H1 (cell line): Measurements from ENCODE around the gene ARMS2. TPM values are rescaled to one million over a fixed set of nuclear protein-coding genes. Genes with fewer than 3 reads are reported as not detected.

ENCODE experiments used
- CTCF ChIA-PET: fragments of 300-600 bp; sonication (Branson Sonifier 250); formaldehyde crosslinking; loops from one replicate; lab custom pipeline; 2021; ENCODE audit not compliant: partially characterized antibody; lab: Charles Lee
- POLR2A ChIA-PET: fragments of 300-600 bp; sonication (Branson Sonifier 250); formaldehyde crosslinking; loops from one replicate; lab custom pipeline; 2021; ENCODE audit warnings: inconsistent platforms; ENCODE audit not compliant: partially characterized antibody; lab: Charles Lee
- DNase-seq, 2 experiments: peaks; one replicate each; pipeline versions ENCODE4 v3.0.0 to v3.0.0-alpha.2; 2010 to 2022; ENCODE audit warnings: low spot score in 2 of 2, low read depth in 1 of 2, mixed read lengths in 1 of 2
- FAIRE-seq: peaks from 2 replicates; lab custom pipeline; 2011; peaks lifted over from hg19 to GRCh38; lab: Jason Lieb, UNC
- H2AFZ ChIP-seq: 2 replicates; pipeline ENCODE4 v1.8.1; 2012; ENCODE audit warnings: low read length, inconsistent platforms
- H2AK5ac ChIP-seq: 2 replicates; pipeline ENCODE4 v1.6.1; 2013; ENCODE audit warnings: low read depth, low read length
- H2BK120ac ChIP-seq: replicated peaks from 2 replicates; pipeline ENCODE3; 2013; ENCODE audit warnings: low read depth, low read length, inconsistent platforms
- H2BK12ac ChIP-seq: 2 replicates; pipeline ENCODE4 v1.6.1; 2013; ENCODE audit warnings: low read depth, low read length
- H2BK15ac ChIP-seq: 2 replicates; pipeline ENCODE4 v1.6.1; 2013; ENCODE audit warnings: low read length
- H2BK20ac ChIP-seq: 2 replicates; pipeline ENCODE4 v1.6.1; 2013; ENCODE audit warnings: low read length
- H2BK5ac ChIP-seq: 2 replicates; pipeline ENCODE4 v1.6.1; 2013; ENCODE audit warnings: low read depth, low read length
- H3K14ac ChIP-seq: 2 replicates; pipeline ENCODE4 v1.6.1; 2013; ENCODE audit warnings: inconsistent platforms; ENCODE audit not compliant: insufficient read length
- H3K18ac ChIP-seq: 2 replicates; pipeline ENCODE4 v1.6.1; 2013; ENCODE audit warnings: low read length; ENCODE audit errors: extremely low read depth
- H3K23ac ChIP-seq: 2 replicates; pipeline ENCODE4 v1.6.1; 2013; ENCODE audit warnings: inconsistent platforms; ENCODE audit not compliant: insufficient read length
- H3K23me2 ChIP-seq: 2 replicates; pipeline ENCODE4 v1.6.1; 2013; ENCODE audit warnings: low read depth, low read length
- H3K27ac ChIP-seq: 2 replicates; pipeline ENCODE4 v1.6.1; 2011; ENCODE audit warnings: low read depth, low read length, inconsistent platforms
- H3K27me3 ChIP-seq, 4 experiments: replicated peaks in 1 of 4; 1 replicate in 1 of 4; 2 replicates in 3 of 4; pipeline versions ENCODE4 v1.6.1 to v1.8.1; 2011 to 2013; ENCODE audit warnings: low read length in 3 of 4, mild to moderate bottlenecking in 3 of 4, inconsistent platforms in 2 of 4, mixed read lengths in 2 of 4, moderate library complexity in 1 of 4; ENCODE audit not compliant: control insufficient read depth in 3 of 4, insufficient read depth in 3 of 4; ENCODE audit errors: extremely low read depth in 1 of 4
- H3K36me3 ChIP-seq, 4 experiments: 2 replicates each; pipeline versions ENCODE4 v1.6.1 to v1.8.1; 2011 to 2013; ENCODE audit warnings: mild to moderate bottlenecking in 4 of 4, low read length in 3 of 4, moderate library complexity in 2 of 4, control low read depth in 1 of 4, inconsistent platforms in 1 of 4; ENCODE audit not compliant: insufficient read depth in 4 of 4, control insufficient read depth in 2 of 4
- H3K4ac ChIP-seq: replicated peaks from 2 replicates; pipeline ENCODE3; 2013; ENCODE audit warnings: low read length, low read depth, mixed read lengths, inconsistent platforms; ENCODE audit not compliant: insufficient read length
- H3K4me1 ChIP-seq, 4 experiments: replicated peaks in 1 of 4; 1 replicate in 1 of 4; 2 replicates in 3 of 4; pipeline versions ENCODE4 v1.6.1 to v1.8.1; 2011 to 2013; ENCODE audit warnings: low read length in 3 of 4, inconsistent platforms in 2 of 4, mixed read lengths in 1 of 4; ENCODE audit not compliant: insufficient read depth in 4 of 4, control insufficient read depth in 3 of 4
- H3K4me2 ChIP-seq, 2 experiments: 2 replicates each; pipeline versions ENCODE4 v1.6.1 to v1.8.1; 2011 to 2013; ENCODE audit warnings: low read depth in 2 of 2, low read length in 2 of 2, control low read depth in 1 of 2, inconsistent platforms in 1 of 2, mild to moderate bottlenecking in 1 of 2; ENCODE audit not compliant: insufficient read depth in 1 of 2
- H3K4me3 ChIP-seq, 4 experiments: fragments of 200-600, 300-600 bp in 1 of 4; sonication (generic), shearing (Covaris generic), sonication (Bioruptor Twin) in 1 of 4; 2 replicates each; pipeline versions ENCODE4 v1.5.1 to v1.8.1; 2011 to 2016; ENCODE audit warnings: low read length in 4 of 4, low read depth in 3 of 4, control low read depth in 2 of 4, inconsistent platforms in 2 of 4, mild to moderate bottlenecking in 2 of 4, mixed read lengths in 1 of 4, moderate library complexity in 1 of 4; ENCODE audit not compliant: insufficient read depth in 2 of 4; ENCODE audit errors: extremely low read depth in 1 of 4
- H3K56ac ChIP-seq: replicated peaks from 2 replicates; pipeline ENCODE3; 2013; ENCODE audit warnings: low read depth, mild to moderate bottlenecking, mixed read lengths, low read length, inconsistent platforms; ENCODE audit not compliant: insufficient read length
- H3K79me1 ChIP-seq: 2 replicates; pipeline ENCODE4 v1.6.1; 2013; ENCODE audit warnings: low read depth, low read length, control low read depth
- H3K79me2 ChIP-seq, 2 experiments: 2 replicates each; pipeline versions ENCODE4 v1.6.1 to v1.8.1; 2012 to 2013; ENCODE audit warnings: low read length in 2 of 2, mild to moderate bottlenecking in 2 of 2, inconsistent platforms in 1 of 2; ENCODE audit not compliant: insufficient read depth in 2 of 2, control insufficient read depth in 1 of 2
- H3K9ac ChIP-seq, 4 experiments: replicated peaks in 1 of 4; 1 replicate in 1 of 4; 2 replicates in 3 of 4; pipeline versions ENCODE4 v1.6.1 to v1.8.1; 2011 to 2013; ENCODE audit warnings: low read depth in 3 of 4, low read length in 3 of 4, control low read depth in 2 of 4, mild to moderate bottlenecking in 2 of 4, moderate library complexity in 2 of 4, inconsistent platforms in 1 of 4; ENCODE audit errors: extremely low read depth in 1 of 4
- H3K9me3 ChIP-seq, 2 experiments: 2 replicates each; pipeline versions ENCODE4 v1.6.1 to v1.8.1; 2012 to 2013; ENCODE audit warnings: mild to moderate bottlenecking in 2 of 2, moderate library complexity in 2 of 2, control low read depth in 1 of 2, inconsistent platforms in 1 of 2, low read depth in 1 of 2, low read length in 1 of 2, mixed read lengths in 1 of 2; ENCODE audit not compliant: insufficient read depth in 2 of 2
- H4K20me1 ChIP-seq, 2 experiments: replicated peaks in 1 of 2; 2 replicates each; pipeline versions ENCODE3 to v1.8.1; 2011 to 2013; ENCODE audit warnings: inconsistent platforms in 2 of 2, low read length in 2 of 2, mild to moderate bottlenecking in 1 of 2; ENCODE audit not compliant: insufficient read depth in 2 of 2, control insufficient read depth in 1 of 2
- H4K5ac ChIP-seq: 2 replicates; pipeline ENCODE4 v1.6.1; 2013; ENCODE audit warnings: low read length, low read depth, mixed read lengths, inconsistent platforms; ENCODE audit not compliant: insufficient read length
- H4K8ac ChIP-seq: 2 replicates; pipeline ENCODE4 v1.8.0; 2013; ENCODE audit warnings: mild to moderate bottlenecking, moderate library complexity, low read length, inconsistent platforms; ENCODE audit not compliant: insufficient read depth; ENCODE audit errors: extremely low read depth
- H4K91ac ChIP-seq: replicated peaks from 2 replicates; pipeline ENCODE3; 2013; ENCODE audit warnings: low read length, mixed read lengths, inconsistent platforms; ENCODE audit not compliant: insufficient read length
- RFX5 ChIP-seq: IDR thresholded peaks from 2 replicates; pipeline ENCODE4 v1.6.1; 2011; ENCODE audit warnings: low read depth, low read length, improper control_type of control experiment, borderline replicate concordance
- WGBS, 2 experiments: shearing (Covaris generic) in 1 of 2; methylation state at CpG; one replicate each; pipeline versions ENCODE4 v1.1.6 to v1.1.7; 2013 to 2015; ENCODE audit warnings: low lambda C conversion rate in 2 of 2, mixed read lengths in 2 of 2, inconsistent platforms in 1 of 2, low coverage in 1 of 2, missing lambda C conversion rate in 1 of 2; ENCODE audit not compliant: insufficient replicate concordance in 2 of 2, insufficient coverage in 1 of 2, insufficient read length in 1 of 2; ENCODE audit errors: extremely low coverage in 1 of 2, missing lambda C conversion rate in 1 of 2; 5-methylcytosine and 5-hydroxymethylcytosine counted together
- microRNA-seq, 2 experiments: library from miRNA; unstranded; fragments of <30 nt; microRNA quantifications; one replicate each; pipeline versions ENCODE4 to v1.2.0, GENCODE V29; 2016 to 2020; ENCODE audit warnings: borderline microRNAs expressed in 2 of 2, borderline number of aligned reads in 2 of 2, borderline replicate concordance in 1 of 2
- polyA plus RNA-seq, 7 experiments: library from polyadenylated mRNA; depleted of rRNA in 3 of 7; stranded (reverse) in 5 of 7; unstranded in 2 of 7; fragments of >200 nt in 5 of 7; fragments of 200-250 nt in 2 of 7; gene quantifications; 1 replicate in 5 of 7; 2 replicates in 1 of 7; 4 replicates in 1 of 7; pipeline versions ENCODE4 v1.2.1 to v1.2.3, GENCODE V29; 2011 to 2013; ENCODE audit warnings: missing spikeins in 2 of 7, mixed read lengths in 2 of 7
- small RNA-seq: library from polyadenylated mRNA; stranded (forward); fragments of <200 nt; extraction: miRNeasy Mini kit (QIAGEN cat#:217004); gene quantifications from one replicate; pipeline ENCODE3, GENCODE V24; 2013; ENCODE audit not compliant: insufficient read depth
- total RNA-seq: library from RNA; stranded (reverse); fragmentation: NEBNext Ultra II Directional; extraction: Animal tissue kit (Norgen Biotek cat#: 25700); gene quantifications from 2 replicates; pipeline ENCODE4 v1.2.1, GENCODE V29; 2021

Gene ARMS2
- total and polyA plus RNA-seq, 2 of the 8 experiments (the other 6 are each of a cell fraction or from before 2014, with no cell fraction given): not detected

DNA sequence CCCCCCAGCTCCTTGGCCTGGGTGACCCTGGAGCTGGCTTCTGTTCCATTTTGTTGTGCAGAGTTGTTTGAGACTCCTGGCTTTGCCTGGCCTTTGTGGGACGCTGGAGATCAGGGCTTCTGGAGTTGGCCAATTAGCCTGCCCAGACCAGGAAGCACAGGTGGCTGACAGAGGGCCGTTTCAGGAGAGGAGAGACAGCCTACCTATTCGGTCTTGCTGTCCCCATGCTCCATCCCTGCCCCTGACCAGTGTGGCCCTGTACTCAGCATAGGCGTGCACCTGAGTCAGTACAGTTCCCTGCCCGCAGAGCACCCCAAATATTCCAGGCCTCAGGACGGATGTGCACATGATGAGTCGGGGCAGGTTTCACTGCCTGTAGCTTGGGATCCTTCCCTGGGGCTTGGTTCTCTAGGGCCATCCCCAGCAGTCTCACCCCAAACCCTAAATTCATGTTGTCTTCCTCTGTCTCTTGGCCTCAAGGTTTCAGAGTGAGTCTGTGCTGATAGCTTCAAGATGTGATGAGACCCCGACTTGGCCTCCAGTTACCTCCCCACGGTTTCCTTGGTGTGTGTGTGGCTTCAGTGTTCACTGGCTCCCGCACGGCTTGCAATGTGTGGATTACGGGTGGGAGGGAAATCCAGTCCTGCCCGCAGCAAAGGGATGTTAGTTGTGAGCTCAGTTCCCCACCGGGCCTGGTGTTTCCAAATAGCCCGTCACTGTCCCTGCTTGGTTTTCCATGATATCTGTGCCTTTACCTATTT lies 51.6 kb downstream of the ARMS2 start:
- Histone ChIP-seq H2AFZ (no peak overlapping the region), H2BK5ac (no peak overlapping the region), H2BK20ac (no peak overlapping the region), H3K4me3 (no peak overlapping the region), H3K18ac (no peak overlapping the region), H4K20me1 (no peaks in the 10 kb centered on the region), H3K79me2 (no peaks in the 10 kb centered on the region), H4K5ac (no peak overlapping the region), H3K27me3 (no peaks in the 10 kb centered on the region), H3K79me1 (no peaks in the 10 kb centered on the region), H4K91ac (no peak overlapping the region), H3K4me2 (no peak overlapping the region), H2AK5ac (no peak overlapping the region), H2BK15ac (no peak overlapping the region), H3K56ac (no peak overlapping the region), H3K23ac (no peak overlapping the region), H3K9me3 (no peaks in the 10 kb centered on the region), H3K36me3 (no peaks in the 10 kb centered on the region), H3K27ac (no peak overlapping the region), H2BK12ac (no peak overlapping the region), H3K23me2 (no peaks in the 10 kb centered on the region), H3K4ac (no peak overlapping the region), H4K8ac (0 out of 2 replicates have a peak overlapping the region, but pooled peaks have one; percentile 48), H3K4me1 (no peaks in the 10 kb centered on the region; a peak in 1 of 7 replicates), H3K14ac (no peak overlapping the region), H2BK120ac (no peak overlapping the region), H3K9ac (no peak overlapping the region)
- TF ChIP-seq RFX5: no peak
- POLR2A ChIA-PET: interaction anchor here (1.4 kb wide), 1 partner anchor 12 kb away, joined by 4 read pairs; no protein-coding TSS in a partner anchor
- no peak for FAIRE-seq
- WGBS, 2 experiments: 88% methylated on average over 15 of the region's 15 CpGs; no CpG with 5 or more reads in 1 of the 2 experiments
- CTCF ChIA-PET: interaction anchor here (0.6 to 1.7 kb wide), 5 partner anchors 12 to 238 kb away, joined by 3 to 4 read pairs (median 3); no protein-coding TSS in a partner anchor
- DNase-seq: no peak

Small RNA genes within 50 kb of the gene (microRNA-seq; reads per million reads assigned to microRNA genes)
- gene MIR3941: 0 reads per million in 2 experiments

Small RNA genes within 50 kb of the gene (small RNA-seq; reads per million reads assigned to genes)
- 1.2 reads per million for gene MIR3941

Other genes starting within 250 kb of the ARMS2 start
- gene BTBD16, start 183.4 kb upstream of the ARMS2 start, total RNA-seq: not detected in 2 replicates
- 0.05 TPM in 1 of 2 replicates, not detected in the other for gene BTBD16, start 183.4 kb upstream of the ARMS2 start, polyA plus RNA-seq (2011; rRNA removed)
- 35.7 and 39.7 TPM in 2 replicates for gene PLEKHA1, start 79.9 kb upstream of the ARMS2 start, total RNA-seq
- 14.0 and 15.6 TPM in 2 replicates for gene PLEKHA1, start 79.9 kb upstream of the ARMS2 start, polyA plus RNA-seq (2011; rRNA removed)
- gene HTRA1, start 6.9 kb downstream of the ARMS2 start, total RNA-seq: 15.8 and 16.5 TPM in 2 replicates
- 10.9 and 20.1 TPM in 2 replicates for gene HTRA1, start 6.9 kb downstream of the ARMS2 start, polyA plus RNA-seq (2011; rRNA removed)
- gene DMBT1, start 106.1 kb downstream of the ARMS2 start, total RNA-seq: not detected in 2 replicates
- gene DMBT1, start 106.1 kb downstream of the ARMS2 start, polyA plus RNA-seq (2011; rRNA removed): 0.02 and 0.03 TPM in 2 replicates
- not detected in 2 replicates for gene C10orf120, start 245.2 kb downstream of the ARMS2 start, total RNA-seq
- not detected in 2 replicates for gene C10orf120, start 245.2 kb downstream of the ARMS2 start, polyA plus RNA-seq (2011; rRNA removed)